Endodermal cell (in vitro differentiated cells): ENCODE results near the gene FURIN. TPM values are rescaled to one million over a fixed set of nuclear protein-coding genes. Genes with fewer than 3 reads are reported as not detected.

Experiments used
- DNase-seq: peaks from one replicate; pipeline ENCODE4 v3.0.0-alpha.2; 2017
- H3K27ac ChIP-seq: 2 replicates; pipeline ENCODE4 v1.5.1; 2013; ENCODE audit warnings: mild to moderate bottlenecking, low read depth, low read length, moderate library complexity
- H3K27me3 ChIP-seq: 2 replicates; pipeline ENCODE4 v1.6.1; 2013; ENCODE audit warnings: mild to moderate bottlenecking, low read length, moderate library complexity; ENCODE audit not compliant: insufficient read depth, control insufficient read depth, poor library complexity, severe bottlenecking
- H3K36me3 ChIP-seq: 2 replicates; pipeline ENCODE4 v1.7.0; 2013; ENCODE audit warnings: mild to moderate bottlenecking, low read length, moderate library complexity; ENCODE audit not compliant: control insufficient read depth, insufficient read depth
- H3K4me1 ChIP-seq: one replicate; pipeline ENCODE4 v1.7.0; 2013; ENCODE audit warnings: low read length; ENCODE audit not compliant: control insufficient read depth, insufficient read depth
- H3K4me3 ChIP-seq: 2 replicates; pipeline ENCODE4 v1.5.1; 2013; ENCODE audit warnings: mild to moderate bottlenecking, low read length, moderate library complexity
- H3K9ac ChIP-seq: 2 replicates; pipeline ENCODE4 v1.6.1; 2013; ENCODE audit warnings: mild to moderate bottlenecking, low read length, moderate library complexity; ENCODE audit not compliant: poor library complexity, severe bottlenecking; ENCODE audit errors: extremely low read depth
- H3K9me3 ChIP-seq: 2 replicates; pipeline ENCODE4 v1.6.1; 2013; ENCODE audit warnings: mild to moderate bottlenecking, low read length, moderate library complexity; ENCODE audit not compliant: control insufficient read depth
- H3K27ac Mint-ChIP-seq: 2 replicates; pipeline ENCODE4 v1.8.0; 2020; ENCODE audit warnings: mixed read lengths
- H3K27me3 Mint-ChIP-seq: 2 replicates; pipeline ENCODE4 v1.8.0; 2021; ENCODE audit warnings: mild to moderate bottlenecking, mixed read lengths; ENCODE audit not compliant: insufficient read depth
- H3K36me3 Mint-ChIP-seq: 2 replicates; pipeline ENCODE4 v1.8.0; 2020; ENCODE audit warnings: low read depth, mixed read lengths
- H3K4me1 Mint-ChIP-seq: 2 replicates; pipeline ENCODE4 v1.8.0; 2020; ENCODE audit warnings: mixed read lengths
- H3K4me3 Mint-ChIP-seq: 2 replicates; pipeline ENCODE4 v1.8.0; 2020; ENCODE audit warnings: mild to moderate bottlenecking, moderate library complexity, mixed read lengths
- H3K9me3 Mint-ChIP-seq: 2 replicates; pipeline ENCODE4 v1.8.0; 2020; ENCODE audit warnings: mild to moderate bottlenecking, mixed read lengths
- CTCF ChIP-seq: fragments of 200-600 bp; sonication (generic); conservative IDR thresholded peaks from 2 replicates; pipeline ENCODE4 v1.5.0; 2021; ENCODE audit warnings: antibody characterized with exemption, mild to moderate bottlenecking
- WGBS, 2 experiments: methylation state at CpG; one replicate each; pipeline versions ENCODE4 v1.1.5 to v1.1.7; 2013; ENCODE audit warnings: missing lambda C conversion rate in 2 of 2, mixed read lengths in 1 of 2; ENCODE audit not compliant: insufficient coverage in 1 of 2, insufficient read length in 1 of 2; 5-methylcytosine and 5-hydroxymethylcytosine counted together
- total RNA-seq, 2 donors: library from RNA; stranded (reverse); fragmentation: NEBNext Ultra II Directional in 1 of 2; extraction: Animal tissue kit (Norgen Biotek cat#: 25700) in 1 of 2; gene quantifications; 2 replicates in 1 of 2; 3 replicates in 1 of 2; pipeline ENCODE4 v1.2.1, GENCODE V29; 2021

Gene FURIN
- total RNA-seq, 2 donors from 2014 or later: 96.3 to 108 TPM

GRCh38 chr15:90886291-90886614 is 17.9 kb downstream of the FURIN start:
- Histone ChIP-seq H3K9ac (no peak overlapping the region), H3K9me3 (no peaks in the 10 kb centered on the region), H3K27ac (no peak overlapping the region), H3K4me3 (no peak overlapping the region), H3K4me1 (peaks cover 15% of the 10 kb centered on the region), H3K27me3 (no peaks in the 10 kb centered on the region), H3K36me3 (no peaks in the 10 kb centered on the region)
- no peak overlapping the region for H3K27ac Mint-ChIP-seq
- 76 to 81% methylated on average over 4 of the region's 5 CpGs for WGBS, 2 experiments
- TF ChIP-seq CTCF: peak; percentile 4
- H3K4me3 Mint-ChIP-seq: no peak overlapping the region
- no peaks in the 10 kb centered on the region for H3K9me3 Mint-ChIP-seq
- H3K36me3 Mint-ChIP-seq: peaks cover 11% of the 10 kb centered on the region
- H3K27me3 Mint-ChIP-seq: no peaks in the 10 kb centered on the region
- DNase-seq: no peak
- peaks cover 19% of the 10 kb centered on the region for H3K4me1 Mint-ChIP-seq

DNA sequence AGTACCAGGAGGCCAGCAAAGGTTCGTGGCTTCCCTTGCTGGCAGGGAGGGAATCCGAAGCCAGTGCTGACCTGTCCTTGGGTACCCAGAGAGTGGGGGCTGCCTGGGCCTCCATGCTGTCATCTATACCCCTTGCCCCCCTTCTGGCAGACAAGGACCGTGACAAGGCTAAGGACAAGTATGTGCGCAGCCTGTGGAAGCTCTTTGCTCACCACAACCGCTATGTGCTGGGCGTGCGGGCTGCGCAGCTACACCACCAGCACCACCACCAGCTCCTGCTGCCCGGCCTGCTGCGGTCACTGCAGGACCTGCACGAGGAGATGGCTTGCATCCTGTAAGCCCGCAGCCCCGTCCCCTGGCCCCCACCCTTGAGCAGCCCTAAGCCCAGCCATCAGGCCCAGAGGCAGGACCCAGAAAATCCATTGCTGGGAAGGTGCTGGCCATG is 18.7 kb downstream of the FURIN start:
- Histone ChIP-seq H3K9me3 (no peaks in the 10 kb centered on the region), H3K9ac (no peak overlapping the region), H3K36me3 (no peaks in the 10 kb centered on the region), H3K27me3 (no peaks in the 10 kb centered on the region), H3K4me3 (no peak overlapping the region), H3K4me1 (peaks cover 15% of the 10 kb centered on the region), H3K27ac (no peak overlapping the region)
- TF ChIP-seq CTCF: no peak
- Mint-ChIP-seq H3K4me1 (peaks cover 19% of the 10 kb centered on the region), H3K36me3 (peaks cover 13% of the 10 kb centered on the region), H3K9me3 (no peaks in the 10 kb centered on the region), H3K27ac (no peak overlapping the region), H3K4me3 (no peak overlapping the region), H3K27me3 (no peaks in the 10 kb centered on the region)
- WGBS, 2 experiments: 95 to 98% methylated on average over 10 to 13 of the region's 13 CpGs
- no peak for DNase-seq

GRCh38 chr15:90889313-90889730 is 20.9 kb downstream of the FURIN start:
- H3K4me3 ChIP-seq: no peak overlapping the region
- H3K9ac ChIP-seq: no peak overlapping the region
- peaks cover 28% of the 10 kb centered on the region for H3K36me3 Mint-ChIP-seq
- H3K4me1 ChIP-seq: peaks cover 9% of the 10 kb centered on the region
- no peaks in the 10 kb centered on the region for H3K9me3 Mint-ChIP-seq
- no peak overlapping the region for H3K27ac Mint-ChIP-seq
- no peaks in the 10 kb centered on the region for H3K27me3 Mint-ChIP-seq
- no peak for DNase-seq
- no peaks in the 10 kb centered on the region for H3K27me3 ChIP-seq
- no peaks in the 10 kb centered on the region for H3K9me3 ChIP-seq
- no peak overlapping the region for H3K4me3 Mint-ChIP-seq
- H3K27ac ChIP-seq: no peak overlapping the region
- peaks cover 10% of the 10 kb centered on the region for H3K4me1 Mint-ChIP-seq
- no peak for TF ChIP-seq CTCF
- H3K36me3 ChIP-seq: peaks cover 6% of the 10 kb centered on the region
- 92 to 95% methylated on average over 13 to 18 of the region's 18 CpGs for WGBS, 2 experiments
